NCI-H2081 treated with DMSO at 0.1 percent for 48 hours (cell line): ENCODE results near the gene PRDM15.
A peak's percentile ranks its signal among the peaks of the same experiment; 100 is the strongest.

Experiments
- DNase-seq: peaks from one replicate; lab custom pipeline; 2025; lab: John Stamatoyannopoulos, UW

PRDM15 gene

GRCh38 chr21:41777951-41778815, 101.0 kb downstream of the PRDM15 start:
- DNase-seq, result no peak

DNA sequence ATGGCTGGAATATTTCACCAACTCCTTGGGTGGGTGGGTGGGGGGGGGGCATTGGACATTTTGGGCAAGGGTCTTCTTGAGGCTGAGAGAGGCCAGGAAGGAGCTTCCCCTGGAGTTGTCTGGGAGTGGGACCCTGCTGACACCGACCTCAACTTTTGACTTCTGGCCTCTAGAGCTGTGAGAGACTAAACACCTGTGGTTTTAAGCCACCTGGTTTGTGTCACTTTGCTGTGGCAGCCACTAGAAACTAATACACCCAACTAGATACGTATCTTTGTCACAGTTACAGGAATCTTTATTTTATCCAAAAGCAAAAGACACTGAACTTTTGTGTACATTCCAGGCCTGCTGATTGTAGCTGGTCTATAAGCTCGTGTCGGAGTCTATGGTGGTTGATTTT, 102.4 kb downstream of the PRDM15 start:
- no peak for DNase-seq

GRCh38 chr21:41775149-41775472, 104.0 kb downstream of the PRDM15 start:
- no peak for DNase-seq

DNA sequence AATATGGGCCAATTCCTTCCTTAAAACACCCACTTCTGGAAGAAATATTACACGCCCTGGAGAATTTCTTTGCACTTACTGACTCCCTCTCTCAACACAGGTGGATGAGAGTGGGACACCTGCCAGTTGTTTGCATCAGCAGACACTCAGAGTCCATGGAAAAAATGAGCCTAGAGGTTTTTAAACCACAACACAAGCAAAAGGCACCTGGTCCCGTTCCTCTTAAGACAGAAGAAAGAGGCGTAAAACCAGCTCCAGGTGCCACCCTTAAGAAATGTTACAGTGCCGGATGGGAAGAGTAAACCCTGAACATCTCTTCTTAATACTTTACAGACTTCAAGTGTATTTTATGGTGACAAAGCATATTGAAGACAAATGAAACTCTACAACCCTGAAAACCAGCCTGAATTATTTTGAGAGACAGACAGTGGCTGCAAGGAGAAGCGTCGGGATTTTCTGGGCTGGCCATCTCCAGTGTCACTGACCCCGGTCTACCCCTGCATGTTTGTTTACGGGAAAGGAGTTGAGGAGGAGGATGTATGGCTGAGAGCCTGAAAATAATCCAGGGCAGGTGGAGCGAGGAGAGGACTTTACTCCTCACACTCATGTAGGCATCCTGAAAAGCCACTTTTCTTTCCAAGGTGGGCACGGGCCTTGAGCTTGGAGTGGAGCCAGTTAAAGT, 104.5 kb downstream of the PRDM15 start:
- DNase-seq, result no peak

DNA sequence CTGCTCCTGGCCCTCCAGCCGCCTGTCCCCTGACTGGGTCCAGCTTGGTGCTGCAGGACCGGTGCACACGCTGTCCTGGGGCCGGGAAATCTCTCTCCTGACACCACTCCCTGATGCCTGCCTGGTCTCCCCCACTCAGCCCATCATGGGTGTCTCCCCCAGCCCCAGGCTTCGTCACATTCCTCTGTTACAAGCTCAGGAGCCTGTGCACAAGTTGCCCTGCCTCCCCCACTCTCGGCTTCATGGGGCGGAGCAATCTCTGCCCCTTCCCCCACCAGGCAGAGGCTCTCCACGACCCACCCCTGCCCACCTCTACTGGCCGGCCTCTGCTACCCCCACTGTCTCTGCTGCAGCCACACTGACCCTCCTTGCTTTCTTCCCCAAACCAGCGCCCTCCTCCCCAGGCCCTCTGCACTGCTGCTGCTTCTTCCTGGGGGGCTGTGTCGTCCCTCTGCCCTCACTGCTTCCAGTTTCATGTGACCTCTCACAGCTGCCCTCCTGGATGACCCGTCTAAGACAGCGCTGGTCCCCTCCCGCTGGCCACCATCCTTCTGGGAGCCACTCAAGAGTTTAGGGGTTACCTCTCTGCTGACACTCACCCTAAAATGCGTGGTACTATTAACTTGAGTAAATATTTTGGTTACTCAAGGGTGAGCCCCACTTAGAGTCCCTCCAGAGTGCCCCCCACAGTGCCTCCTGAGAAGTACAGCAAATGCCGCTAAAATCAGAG, 106.6 kb downstream of the PRDM15 start:
- DNase-seq, result no peak

DNA sequence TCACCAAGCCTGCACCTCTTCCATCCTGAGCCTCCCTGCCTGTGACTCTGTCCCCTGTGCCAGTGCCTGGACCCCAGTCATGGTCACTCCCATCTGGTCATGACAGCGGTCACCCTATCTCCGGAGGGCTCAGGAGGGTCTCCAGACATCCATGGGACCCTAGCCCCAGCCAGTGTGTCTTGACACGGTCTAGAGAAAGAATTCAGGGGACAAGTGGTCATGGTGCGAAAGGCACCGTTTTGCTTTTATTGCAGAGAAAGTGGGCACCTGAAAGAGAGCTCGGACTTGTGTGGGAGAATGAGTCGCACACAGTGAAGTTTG, 107.6 kb downstream of the PRDM15 start:
- no peak for DNase-seq

GRCh38 chr21:41770901-41771624, 108.1 kb downstream of the PRDM15 start:
- DNase-seq, result no peak

GRCh38 chr21:41769933-41770332, 109.2 kb downstream of the PRDM15 start:
- DNase-seq, result no peak

DNA sequence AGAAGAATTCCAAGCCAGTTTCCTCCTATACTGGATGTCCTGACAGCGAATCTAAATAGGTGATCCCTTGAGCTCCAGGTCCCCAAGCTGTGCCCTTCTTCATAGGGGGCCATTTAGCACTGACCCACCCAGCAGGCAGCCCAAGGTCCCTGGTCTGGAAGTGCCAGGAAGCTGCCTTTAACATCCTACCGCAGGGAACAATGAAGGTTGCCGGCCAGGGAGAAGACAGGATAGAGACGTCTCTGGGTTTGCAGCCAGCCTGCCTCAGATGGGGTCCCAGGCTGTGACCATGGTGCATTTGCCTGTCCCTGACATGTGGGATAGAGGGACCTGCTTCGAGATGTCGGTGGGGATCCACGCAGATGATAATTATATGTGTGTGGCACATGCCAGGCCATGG, 109.6 kb downstream of the PRDM15 start:
- no peak for DNase-seq

DNA sequence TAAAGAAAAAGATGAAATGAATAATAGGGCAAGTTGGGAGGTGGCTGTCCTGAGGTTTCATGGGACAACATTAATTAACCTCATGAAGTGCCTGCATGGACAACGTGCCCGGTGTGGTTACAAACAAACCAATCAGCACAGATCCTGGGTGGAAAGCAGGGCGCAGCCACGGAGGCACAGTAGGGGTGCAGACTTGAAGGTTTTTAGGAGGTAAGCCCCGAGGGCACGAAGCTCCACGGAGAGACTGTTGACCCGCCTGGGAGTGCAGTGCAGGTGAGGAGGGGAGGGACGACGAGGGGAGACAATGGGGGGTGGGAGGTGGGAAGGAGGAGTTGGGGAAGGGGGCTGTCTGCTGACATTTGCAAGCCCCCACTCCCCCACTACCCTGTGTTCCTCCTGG, 110.0 kb downstream of the PRDM15 start:
- no peak for DNase-seq

GRCh38 chr21:41768437-41769042, 110.6 kb downstream of the PRDM15 start:
- DNase-seq, result no peak

DNA sequence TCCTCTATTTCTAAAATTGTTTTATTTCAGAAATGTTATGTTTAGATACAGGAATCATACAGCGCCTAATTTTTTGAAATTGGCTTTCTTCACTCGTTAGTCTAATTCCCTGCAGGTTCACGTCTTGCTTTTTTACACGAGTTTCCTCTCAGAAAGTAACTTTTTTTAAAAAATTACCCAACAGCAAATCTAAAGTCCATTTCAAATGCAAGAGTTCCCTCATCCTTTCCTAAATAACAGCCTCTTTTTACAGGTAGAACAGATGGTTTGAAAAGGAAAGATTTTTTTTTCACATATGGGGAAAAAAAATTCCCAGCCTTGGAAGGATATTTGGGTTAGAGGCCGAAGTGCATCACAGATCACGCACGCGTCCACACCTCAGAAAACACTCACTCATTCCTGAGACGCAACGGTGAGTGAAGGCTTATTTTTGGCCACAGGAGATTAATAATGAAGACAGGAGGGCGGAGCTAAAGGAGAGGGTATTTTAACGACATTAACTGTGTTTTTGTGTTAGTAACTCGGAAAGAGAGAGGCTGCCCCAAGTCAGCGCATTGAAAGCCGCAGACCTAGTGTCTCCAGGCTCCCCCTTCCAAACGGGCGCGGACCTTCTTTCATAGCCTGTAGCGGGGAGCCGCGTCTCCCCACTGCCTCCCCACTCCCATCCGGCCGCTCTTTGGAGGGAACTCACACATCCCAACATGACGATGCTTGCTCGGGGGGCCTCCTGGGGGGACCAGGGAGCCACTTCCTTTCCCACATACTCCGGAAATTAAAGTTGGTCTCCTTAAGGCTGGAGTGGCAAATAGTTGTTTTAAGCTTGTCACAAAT, 111.3 kb downstream of the PRDM15 start:
- no peak for DNase-seq

DNA sequence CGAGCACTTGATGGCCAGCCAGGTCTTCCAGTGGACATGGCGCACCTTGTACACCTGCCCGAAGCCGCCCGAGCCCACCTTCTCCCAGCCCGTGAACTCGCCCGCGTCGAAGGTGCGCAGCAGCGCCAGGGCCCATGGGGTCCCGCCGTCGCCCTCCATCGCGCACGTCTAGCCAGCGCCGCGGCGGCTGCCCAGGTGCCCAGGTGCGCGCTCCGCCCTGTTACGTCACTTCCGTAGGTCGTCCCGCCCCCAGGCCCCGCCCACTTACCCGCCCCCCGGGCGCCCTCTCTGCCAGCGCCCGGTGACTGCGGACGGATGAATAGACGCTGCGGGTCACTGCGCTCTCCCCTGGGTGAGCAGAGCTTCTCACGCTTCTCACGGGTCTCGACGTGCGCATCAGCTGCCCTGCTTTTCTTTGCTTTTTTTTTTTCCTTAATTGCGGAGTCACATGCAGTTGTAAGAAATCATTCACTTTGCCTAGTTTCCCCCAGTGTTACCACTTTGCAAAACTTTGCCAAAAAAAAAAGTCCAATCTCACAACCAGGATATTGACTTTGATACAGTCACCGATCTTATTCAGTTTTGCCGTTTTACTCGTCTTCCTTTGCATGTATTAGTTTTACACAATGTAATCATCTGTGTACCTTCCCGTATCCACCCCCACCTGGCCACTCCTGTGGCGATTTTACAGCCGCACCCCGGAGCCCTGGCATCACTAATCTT, 112.1 kb downstream of the PRDM15 start, which contains the start of gene RIPK4:
Gene RIPK4, minus strand, starts transcription at position 170 of the 723 bp plus-strand sequence. Its CDS starts 11 bp downstream, at position 159.
- DNase-seq, result peak; percentile 10

DNA sequence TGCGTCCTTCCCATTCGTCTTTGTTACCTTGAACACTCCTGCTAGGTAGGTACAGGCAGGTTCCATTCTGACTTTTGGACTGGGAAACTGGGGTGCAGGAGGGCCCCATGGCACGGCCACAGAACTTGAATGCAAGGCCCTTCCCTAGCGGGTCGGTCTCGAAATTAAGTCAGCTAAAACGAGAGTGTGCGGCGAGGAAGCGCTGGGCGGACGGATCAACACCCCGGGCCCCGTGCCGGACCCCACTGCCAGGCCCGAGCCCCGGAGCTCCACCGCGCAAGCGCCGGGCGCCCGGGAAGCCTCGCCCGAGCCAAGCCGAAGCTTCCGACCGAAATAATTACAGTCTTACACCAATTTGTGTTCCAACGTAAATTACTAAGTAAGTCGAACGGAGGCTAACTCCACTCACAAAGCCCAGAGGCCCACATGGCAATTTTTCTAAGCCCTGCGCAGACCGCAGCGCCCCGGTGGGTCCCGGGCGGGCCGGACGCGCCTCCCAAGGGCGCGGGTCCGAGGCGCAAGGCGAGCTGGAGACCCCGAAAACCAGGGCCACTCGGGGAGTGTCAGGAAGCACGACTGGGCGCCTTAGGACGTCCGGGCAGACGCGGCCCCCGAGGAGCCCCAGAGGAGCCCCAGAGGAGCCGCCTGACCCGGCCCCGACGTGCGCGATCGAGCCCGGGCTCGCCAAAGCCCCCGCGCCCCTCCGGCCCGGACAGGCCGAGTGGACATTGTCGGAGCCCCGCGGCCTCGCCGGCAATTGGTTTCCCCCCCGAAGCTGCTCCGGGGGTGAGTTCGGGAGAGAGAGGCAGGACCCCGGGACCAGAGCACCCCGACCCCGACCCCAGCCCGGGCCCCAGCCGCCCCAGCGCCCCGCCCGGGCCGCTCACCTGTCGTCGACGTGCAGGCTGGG, 112.9 kb downstream of the PRDM15 start:
- DNase-seq, result no peak

DNA sequence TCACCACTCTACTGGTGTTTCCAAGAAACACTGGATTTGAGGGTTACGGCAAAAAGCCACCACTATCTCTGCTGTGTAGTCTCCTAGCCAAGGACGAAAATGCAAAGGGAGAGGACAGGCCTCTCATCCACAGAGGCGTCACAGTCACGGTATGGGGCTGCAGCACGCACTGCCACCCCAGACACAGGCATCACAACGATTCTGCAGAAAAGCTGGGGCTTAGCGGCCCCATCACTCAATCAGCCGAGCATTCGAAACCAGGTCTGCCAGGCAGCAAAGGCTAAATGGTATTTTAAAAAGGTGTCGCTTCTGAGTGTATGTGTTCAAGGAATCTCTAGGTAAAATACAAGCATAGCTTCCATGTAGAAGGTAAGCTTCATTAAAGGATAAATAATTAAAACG, 113.7 kb downstream of the PRDM15 start:
- DNase-seq, result no peak

DNA sequence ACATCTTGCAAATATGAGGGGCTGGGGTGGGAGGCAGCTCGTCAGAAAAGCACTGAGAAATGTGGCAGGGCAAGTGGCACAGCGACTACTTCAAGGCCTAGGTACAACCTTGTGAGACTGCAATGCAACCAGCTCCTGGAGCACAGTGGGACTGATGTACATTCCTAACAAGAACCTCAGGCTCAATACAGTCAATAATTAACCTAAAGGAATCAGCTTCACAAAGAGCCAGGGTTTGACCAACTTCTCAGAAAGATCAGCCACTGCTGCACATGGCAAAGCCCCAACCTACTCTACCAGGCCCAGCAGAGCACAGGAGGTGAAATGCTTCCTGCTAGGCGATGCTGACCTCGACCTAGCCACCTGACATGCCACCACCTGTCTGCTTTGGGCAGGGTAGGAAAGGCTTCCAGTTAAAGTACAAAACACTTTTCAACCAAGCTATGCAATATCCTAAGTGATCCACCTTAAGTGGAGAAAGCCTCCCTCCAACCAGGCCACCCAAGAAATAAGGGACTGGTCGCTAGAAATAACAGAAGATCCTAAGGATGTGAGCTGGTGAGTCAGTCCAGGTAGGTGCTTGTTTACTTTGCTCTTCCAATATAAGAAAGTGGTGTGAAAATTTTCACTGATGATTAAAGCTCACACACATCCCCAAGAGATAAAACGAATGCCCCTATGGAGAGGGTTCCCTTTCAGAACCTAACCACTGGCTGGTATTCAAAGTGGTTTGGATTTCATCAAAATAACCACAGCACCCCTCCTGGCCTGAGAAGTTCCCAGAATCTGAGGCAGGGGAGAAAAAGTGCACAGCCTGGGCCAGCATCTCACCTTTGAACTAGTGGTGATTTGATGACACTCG, 114.4 kb downstream of the PRDM15 start:
- DNase-seq, result no peak

DNA sequence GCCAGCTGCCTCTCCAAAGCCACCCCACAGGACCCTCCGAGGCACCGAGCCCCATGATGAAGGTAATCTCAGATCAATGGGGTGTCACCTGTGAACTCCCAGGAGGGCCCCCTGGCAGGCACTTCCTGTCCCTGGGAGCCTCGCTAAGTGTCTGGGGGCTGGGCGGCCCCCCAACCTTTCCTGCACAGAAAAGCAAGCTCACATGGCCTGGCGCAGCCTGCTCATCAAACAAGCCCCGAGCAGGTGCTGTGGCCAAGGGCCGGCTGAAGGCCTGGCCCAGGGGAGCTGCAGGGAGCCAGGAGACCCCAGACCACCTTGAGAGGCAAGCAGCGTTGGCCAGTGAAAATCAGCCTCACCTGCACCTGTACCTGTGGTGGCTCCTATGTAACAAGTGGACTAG, 115.1 kb downstream of the PRDM15 start:
- no peak for DNase-seq

DNA sequence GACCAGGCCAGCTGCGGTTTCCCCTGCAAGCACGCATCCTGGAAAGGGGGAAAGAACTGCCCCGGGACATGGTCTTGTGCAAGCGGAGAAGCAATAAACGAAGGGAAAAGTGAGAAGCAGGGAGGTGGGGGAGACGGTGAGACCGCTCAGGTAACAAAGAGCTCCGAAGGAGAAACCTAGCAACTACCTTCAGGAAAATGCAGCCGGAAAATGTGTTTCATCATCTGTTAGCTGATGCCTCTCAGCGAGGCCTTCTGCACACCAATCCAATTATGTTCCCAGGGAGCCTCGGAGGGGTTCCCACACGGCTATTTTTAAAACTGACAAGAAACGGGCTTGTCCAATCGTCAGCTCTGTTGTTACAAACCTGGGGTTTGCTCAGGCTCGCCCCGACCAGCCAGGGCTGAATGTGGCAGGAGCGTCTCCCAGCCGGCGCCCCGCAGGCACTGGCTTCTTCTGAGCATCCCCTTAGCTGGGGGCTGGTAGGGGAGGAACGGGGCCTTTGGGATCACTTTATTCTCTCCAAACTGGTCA, 115.7 kb downstream of the PRDM15 start:
- DNase-seq, result no peak
